Endometrial microvascular endothelial cells (primary cell): ENCODE results near the gene CILP2. TPM values are rescaled to one million over a fixed set of nuclear protein-coding genes. Genes with fewer than 3 reads are reported as not detected.

Source experiments
- in situ Hi-C: cut with HindIII; loops from 2 replicates; pipeline ENCODE4 v1.10.0; 2017; ENCODE audit warnings: low sequenced_read_pairs, low pct_unique_long_range_greater_than_20kb; ENCODE audit errors: inconsistent ontology term
- total RNA-seq: library from RNA; depleted of rRNA; stranded (reverse); fragments of >200 nt; gene quantifications from one replicate; pipeline ENCODE4 v1.2.3, GENCODE V29; 2015; ENCODE audit errors: inconsistent ontology term

The CILP2 gene
- total RNA-seq, 1 donor from 2014 or later: not detected

DNA sequence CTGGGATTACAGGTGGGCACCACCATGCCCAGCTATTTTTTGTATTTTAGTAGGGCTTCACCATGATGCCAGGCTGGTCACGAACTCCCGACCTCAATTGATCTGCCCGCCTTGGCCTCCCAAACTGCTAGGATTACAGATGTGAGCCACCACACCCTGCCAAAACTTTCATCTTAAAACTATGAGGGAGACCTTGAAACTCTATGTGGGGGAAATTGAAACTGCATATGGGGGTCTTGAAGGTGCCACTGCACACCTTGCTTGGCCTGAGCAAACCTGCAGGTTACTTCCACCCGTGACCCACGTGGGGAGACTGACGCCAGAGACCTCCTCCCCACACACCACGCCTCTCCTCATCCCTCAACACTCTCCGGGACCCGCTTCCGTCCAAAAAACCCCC, 15.6 kb downstream of the CILP2 start:
- in situ Hi-C loops: no loop called here

DNA sequence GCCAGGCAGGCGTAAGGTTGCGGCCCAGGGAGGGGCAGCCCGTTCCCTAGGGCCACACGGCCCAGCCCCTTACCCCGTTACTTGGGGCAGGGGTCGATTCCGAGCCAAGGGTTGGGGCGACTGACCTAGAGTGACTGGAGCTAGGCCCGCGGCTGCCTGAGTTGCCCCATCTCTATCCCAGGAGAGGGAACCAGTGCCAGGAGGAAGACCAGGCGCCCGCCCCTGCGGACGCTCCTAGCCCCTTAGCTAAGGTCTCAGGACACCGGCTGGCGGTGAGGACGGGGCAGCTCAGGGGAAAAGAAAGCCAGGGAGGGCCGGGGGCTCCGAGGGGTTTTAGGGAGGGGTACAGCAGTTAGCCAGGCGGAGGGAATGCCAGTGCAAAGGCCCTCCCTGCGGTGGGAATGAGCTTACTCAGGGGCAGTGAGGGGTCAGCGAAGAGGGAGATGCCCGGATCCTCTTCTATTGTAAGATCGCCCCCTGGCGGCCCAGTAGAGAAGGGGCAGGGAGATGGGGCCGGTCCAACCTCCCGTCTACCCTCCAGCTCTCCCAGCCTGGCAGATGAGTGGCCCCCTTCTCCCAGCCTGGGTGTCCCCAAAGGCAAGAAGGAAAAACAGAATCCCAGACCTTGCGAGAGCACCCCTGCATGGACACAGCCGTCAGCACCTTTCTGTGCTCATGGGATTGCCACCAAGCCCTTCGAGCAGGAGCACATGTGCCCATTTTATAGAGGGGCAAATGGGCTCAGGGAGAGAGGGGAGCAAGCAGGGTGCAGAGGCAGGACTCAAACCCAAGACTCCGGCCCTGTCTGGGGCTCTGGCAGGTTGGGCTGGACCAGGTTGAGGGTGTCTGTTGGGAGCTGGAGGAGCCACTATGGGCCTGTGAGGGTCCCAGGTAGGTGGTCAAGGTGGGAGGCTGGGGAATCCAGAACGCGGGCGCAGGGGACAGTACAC, 16.3 kb downstream of the CILP2 start:
- in situ Hi-C loops: no loop called here

GRCh38 chr19:19558055-19558454, 20.0 kb downstream of the CILP2 start:
- in situ Hi-C loops: no loop called here

GRCh38 chr19:19558636-19559035, 20.6 kb downstream of the CILP2 start:
- in situ Hi-C loops: no loop called here

GRCh38 chr19:19559931-19560330, 21.9 kb downstream of the CILP2 start:
- in situ Hi-C loops: no loop called here

DNA sequence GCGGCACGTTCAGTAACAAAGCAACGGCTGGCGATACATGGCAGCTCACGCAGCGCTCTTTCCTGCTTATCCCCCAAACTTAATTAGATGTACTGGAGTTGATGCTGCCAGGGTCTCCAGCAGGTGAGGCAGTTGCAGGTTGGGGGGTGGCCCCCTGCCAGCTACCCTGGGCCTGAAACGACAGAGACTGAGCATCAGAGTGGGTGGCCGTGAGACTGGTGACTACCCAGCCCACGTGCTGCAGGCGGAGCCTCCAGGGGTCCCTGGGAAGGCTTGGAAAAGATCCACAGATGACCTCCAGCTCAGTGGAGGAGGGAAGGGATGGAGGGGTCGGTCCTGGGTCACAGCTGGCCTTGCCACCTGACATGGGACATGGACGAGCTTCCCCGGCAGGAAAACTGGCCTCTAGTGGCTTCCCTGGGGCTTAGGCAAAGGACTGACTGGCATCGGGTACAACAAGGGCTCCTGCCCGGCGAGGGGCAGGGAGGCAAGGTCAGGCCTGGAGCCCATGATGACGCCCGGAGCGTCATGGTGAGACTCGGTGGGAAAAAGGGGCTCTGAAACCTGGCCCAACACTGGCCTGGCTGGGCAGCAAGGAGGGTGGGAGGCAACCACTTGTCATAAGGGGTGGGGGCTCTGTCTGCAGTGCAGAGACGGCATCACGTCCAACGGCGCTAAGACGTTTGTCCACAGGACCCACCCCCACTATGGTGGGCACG, 24.0 kb downstream of the CILP2 start:
- in situ Hi-C loops: no loop called here

DNA sequence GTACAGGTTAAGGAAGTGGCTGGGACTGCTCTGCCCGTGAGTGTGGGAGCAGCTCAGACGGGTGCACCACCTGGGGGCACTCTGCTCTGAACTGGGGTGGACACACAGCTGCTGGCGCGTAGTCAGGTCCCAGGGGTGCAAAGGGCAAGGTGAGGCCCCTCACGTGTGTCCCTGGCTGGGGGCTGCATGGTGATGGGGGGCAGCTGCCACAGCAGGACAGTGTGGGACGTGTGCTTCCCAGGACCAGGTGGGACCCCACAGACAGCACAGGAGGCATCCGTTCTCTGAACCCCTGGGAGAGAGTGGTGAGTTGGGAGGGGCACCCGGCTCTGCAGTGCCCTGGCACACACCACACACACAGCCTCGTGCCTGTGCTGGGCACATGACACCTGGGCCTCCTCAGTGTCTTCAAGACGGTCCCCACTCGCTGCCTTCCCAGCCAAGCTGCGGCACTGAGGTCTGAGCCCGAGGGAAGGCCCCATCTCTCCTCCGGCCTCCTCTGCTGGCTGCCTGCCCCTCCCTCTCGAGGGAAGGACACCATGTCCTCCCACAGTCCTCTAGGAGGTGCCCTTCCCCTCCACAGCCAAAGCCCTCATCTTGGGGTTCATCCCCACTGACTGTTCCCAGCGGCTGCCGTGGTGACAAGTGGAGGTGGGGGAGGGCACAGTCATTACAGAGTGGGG, 24.7 kb downstream of the CILP2 start:
- in situ Hi-C loops: no loop called here

GRCh38 chr19:19563348-19563848, 25.3 kb downstream of the CILP2 start:
- in situ Hi-C loops: no loop called here

DNA sequence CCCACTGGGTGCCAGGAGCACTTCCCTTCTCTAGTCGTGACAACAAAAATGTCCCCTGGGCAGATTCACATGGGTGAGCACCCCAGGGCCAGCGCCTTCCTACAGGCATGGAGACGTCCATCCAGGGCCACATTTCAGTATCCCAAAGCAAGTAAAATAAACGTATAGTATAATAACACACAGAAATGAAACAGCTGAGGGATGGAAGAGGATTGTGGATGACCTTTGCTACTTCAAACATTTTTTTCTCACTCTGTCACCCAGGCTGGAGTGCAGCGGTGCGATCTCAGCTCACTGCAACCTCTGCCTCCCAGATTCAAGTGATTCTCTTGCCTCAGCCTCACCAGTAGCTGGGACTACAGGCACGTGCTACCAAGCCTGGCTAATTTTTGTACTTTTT, 28.2 kb downstream of the CILP2 start:
- in situ Hi-C loops: no loop called here

- in situ Hi-C loops: no loop called here
Measured at GRCh38 chr19:19567391-19567790, 29.3 kb downstream of the CILP2 start.

- in situ Hi-C loops: no loop called here
Measured at GRCh38 chr19:19568802-19569756, 31.0 kb downstream of the CILP2 start.

DNA sequence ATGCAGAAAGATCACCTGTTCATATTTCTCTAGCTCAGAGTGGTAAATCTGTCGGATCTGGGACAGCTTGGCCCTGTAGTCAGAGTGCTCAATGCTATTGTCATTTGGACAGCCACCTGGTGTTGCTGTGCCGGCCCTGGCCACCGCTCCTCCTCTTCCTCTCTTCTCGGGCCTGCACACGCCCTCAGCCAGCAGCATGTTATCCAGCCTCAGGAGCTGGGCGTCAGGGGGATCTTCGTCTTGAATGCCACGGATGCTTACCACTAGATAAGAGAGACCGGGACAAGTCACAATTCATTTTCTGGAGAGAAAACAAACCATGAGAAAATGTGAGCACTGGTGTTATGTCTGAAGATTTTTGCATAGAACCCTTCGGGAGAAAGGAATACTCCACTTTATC, 32.5 kb downstream of the CILP2 start:
- in situ Hi-C loops: no loop called here

DNA sequence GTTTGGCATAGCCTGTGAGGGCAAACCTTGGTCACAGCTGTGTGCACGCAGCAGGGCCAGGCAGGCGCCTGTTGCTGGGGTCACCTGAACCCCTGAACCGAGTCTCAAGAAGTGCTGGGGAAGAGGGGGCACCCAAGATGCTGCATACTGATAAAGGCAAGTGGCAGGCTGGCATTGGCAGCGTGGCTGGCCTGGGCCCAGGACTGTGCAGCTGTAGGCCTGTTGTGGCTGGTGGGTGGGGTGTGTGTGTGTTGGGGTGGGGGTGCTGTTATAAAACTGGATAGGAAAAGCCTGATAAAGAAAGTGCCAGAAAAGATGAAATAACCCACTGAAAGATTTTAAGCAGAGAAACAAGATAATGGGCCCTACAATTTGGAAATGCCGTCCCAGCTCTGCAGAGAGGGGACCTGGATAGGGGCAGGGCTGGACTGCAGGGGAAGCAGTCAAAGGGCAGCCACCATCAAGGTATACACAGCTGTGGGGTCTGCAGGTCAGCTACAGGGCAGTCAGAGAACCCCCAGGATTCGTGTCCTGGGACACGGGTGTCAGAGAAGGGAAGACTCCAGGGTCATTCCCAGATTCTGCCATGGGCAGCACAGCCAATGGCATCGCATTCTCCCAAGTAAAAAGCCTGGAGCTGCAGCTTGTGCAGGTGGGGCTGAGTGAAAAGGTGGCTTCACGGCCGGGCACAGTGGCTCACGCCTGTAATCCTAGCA, 33.2 kb downstream of the CILP2 start:
- in situ Hi-C loops: no loop called here

DNA sequence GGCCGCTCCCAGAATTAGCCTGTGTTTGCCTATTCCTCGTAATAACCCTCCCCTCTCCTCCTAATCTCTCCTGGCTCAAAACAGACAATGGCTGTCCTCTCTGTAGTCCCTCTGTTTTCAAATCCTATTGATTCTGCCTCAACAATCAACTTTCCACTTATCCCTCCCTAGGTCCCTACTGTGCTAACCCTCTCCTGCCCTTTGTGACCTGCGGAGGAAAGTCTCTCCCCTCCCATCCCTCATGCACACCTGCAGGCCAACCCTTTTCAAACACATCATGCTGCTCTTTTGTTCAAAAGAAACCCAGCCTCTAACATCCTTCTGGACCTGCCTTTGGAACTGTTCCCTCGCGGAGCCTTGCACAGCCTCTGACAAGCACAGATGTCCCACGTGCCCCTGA, 37.3 kb downstream of the CILP2 start:
- in situ Hi-C loops: no loop called here

DNA sequence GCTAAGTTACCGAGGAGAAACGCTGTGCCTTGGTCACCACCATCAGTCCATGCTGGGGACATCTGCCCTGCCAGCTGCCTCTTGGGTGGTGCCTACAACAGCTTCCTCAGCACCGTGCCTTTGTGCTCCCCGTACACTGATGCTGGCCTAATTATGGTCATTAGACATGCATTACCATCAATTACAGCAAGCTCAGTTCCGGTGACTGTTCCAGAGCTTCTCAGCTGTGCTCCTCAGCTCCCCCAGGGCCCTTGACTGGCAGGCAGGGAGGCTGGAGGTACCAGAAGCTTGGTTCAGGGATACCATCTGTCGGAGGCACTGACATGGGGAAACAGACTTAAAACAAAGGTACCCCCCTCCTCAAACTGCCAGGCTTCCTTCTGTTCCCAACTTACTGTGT, 40.2 kb downstream of the CILP2 start:
- in situ Hi-C loops: no loop called here

DNA sequence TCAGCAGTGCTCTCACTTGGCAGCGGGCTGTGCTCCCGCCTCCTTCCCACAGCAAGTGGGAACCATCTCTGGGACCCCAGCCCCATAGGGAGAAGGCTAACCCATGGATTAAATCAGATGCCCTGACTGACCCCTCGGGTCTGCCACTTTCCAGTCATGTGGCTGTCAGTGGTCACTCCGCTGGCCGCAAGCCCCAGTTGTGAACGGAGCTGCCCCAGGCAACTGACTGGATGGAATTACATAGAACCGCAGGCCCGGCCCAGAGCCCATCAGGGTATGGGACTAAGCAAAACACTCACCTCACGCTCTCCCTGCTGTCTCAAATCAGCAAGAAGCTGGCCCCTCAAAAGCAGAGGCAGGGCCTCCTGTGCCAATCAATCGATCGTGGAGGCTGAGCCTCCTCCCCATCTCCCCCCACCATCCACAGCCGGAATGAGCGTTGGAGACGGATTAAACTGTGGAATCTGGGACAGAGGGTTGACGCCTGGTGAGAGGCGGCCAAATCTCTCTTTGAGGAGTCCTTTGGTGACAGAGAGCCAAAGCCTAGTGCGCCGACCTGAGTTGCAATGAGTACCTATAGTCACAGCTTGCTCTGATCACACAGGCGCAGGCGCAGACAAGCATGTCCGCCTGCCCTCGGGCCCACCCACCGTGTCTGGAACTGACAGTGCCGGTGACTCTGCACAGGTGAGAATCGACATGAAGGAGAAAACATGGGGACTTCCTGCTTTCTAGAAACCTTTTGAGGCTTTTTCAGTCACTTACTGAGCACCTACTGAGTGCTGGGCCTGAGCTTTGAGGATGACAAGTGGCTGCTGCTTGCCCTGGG, 41.7 kb downstream of the CILP2 start:
- in situ Hi-C loops: no loop called here

DNA sequence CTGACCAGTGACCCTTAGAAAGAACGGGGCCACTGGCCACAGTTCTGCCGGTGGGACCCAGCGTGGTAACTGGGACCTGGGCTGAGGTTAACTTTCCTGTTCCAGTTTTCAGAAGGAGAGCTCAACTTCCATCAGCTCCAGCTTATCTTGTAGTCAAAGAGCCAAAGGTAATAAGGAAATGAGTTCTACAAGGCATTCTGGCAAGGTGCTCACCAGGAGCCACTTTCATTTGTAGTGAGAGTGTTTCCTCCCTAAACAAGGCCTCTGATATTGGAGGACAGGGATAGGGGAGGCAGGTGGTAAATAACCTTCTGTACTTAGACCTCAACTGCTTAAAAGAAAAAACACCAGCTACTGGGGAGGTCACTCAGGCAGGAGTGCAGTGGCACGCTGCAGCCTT, 42.4 kb downstream of the CILP2 start:
- in situ Hi-C loops: no loop called here
